K562 (cell line): ENCODE measurements around the gene RNF40. TPM values are rescaled to one million over a fixed set of nuclear protein-coding genes. Genes with fewer than 3 reads are reported as not detected.

Source experiments
- BACH1 ChIP-seq: fragments of 200-800 bp; sonication (Bioruptor generic); IDR thresholded peaks from 2 replicates; pipeline ENCODE4 v1.6.1; 2016; ENCODE audit warnings: missing genetic modification characterization, missing compliant biosample characterization
- BCLAF1 ChIP-seq, 2 experiments: fragments of 450-650 bp in 1 of 2; IDR thresholded peaks; 2 replicates each; pipeline ENCODE4 v1.6.1; 2011 to 2017; ENCODE audit warnings: low read depth in 2 of 2, antibody characterized with exemption in 1 of 2, borderline replicate concordance in 1 of 2, low read length in 1 of 2, mild to moderate bottlenecking in 1 of 2, mixed read lengths in 1 of 2; ENCODE audit not compliant: control insufficient read depth in 1 of 2
- C11orf30 ChIP-seq: fragments of 450-650 bp; IDR thresholded peaks from 2 replicates; pipeline ENCODE4 v1.6.1; 2016; ENCODE audit warnings: low read depth, mild to moderate bottlenecking
- ELF2 ChIP-seq: fragments of 250-450 bp; sonication (Bioruptor Pico); IDR thresholded peaks from 2 replicates; pipeline ENCODE4 v1.5.0; 2021; ENCODE audit warnings: mild to moderate bottlenecking
- ID3 ChIP-seq, 2 experiments: fragments of 250-450 bp in 1 of 2; fragments of 450-650 bp in 1 of 2; sonication (Bioruptor Pico) in 1 of 2; IDR thresholded peaks; 2 replicates each; pipeline versions ENCODE4 v1.6.1 to v1.8.0; 2016 to 2021; ENCODE audit warnings: mild to moderate bottlenecking in 2 of 2, moderate library complexity in 2 of 2, missing compliant biosample characterization in 1 of 2, missing genetic modification characterization in 1 of 2
- KLF16 ChIP-seq: IDR thresholded peaks from 2 replicates; pipeline ENCODE4 v1.6.1; 2016; ENCODE audit warnings: antibody characterized with exemption
- MCM7 ChIP-seq, 2 experiments: fragments of 450-650 bp; IDR thresholded peaks; 2 replicates each; pipeline ENCODE4 v1.6.1; 2016 to 2018
- MTF1 ChIP-seq: fragments of 250-450 bp; sonication (Bioruptor Pico); IDR thresholded peaks from 2 replicates; pipeline ENCODE4 v1.9.0; 2021; ENCODE audit warnings: moderate library complexity, mild to moderate bottlenecking, inconsistent platforms, borderline replicate concordance
- NCOA4 ChIP-seq: fragments of 450-650 bp; IDR thresholded peaks from 2 replicates; pipeline ENCODE4 v1.6.1; 2018; ENCODE audit warnings: mild to moderate bottlenecking; ENCODE audit not compliant: partially characterized antibody
- NFIC ChIP-seq: fragments of 450-650 bp; IDR thresholded peaks from 2 replicates; pipeline ENCODE4 v1.6.1; 2017; ENCODE audit warnings: mild to moderate bottlenecking, inconsistent platforms
- PCBP2 ChIP-seq: fragments of 200-400 bp; formaldehyde crosslinking; IDR thresholded peaks from 2 replicates; pipeline ENCODE4 v1.6.1; 2018; ENCODE audit warnings: low read length, low read depth, mild to moderate bottlenecking, moderate library complexity; ENCODE audit not compliant: poor library complexity, severe bottlenecking
- RREB1 ChIP-seq: fragments of 250-450 bp; sonication (Bioruptor Pico); IDR thresholded peaks from 2 replicates; pipeline ENCODE4 v1.4.0; 2020
- ZNF143 ChIP-seq: sonication (generic); formaldehyde crosslinking; IDR thresholded peaks from 2 replicates; pipeline ENCODE4 v1.9.0; 2022; ENCODE audit warnings: mild to moderate bottlenecking, missing genetic modification reagents
- ZNF165 ChIP-seq: fragments of 250-450 bp; sonication (Bioruptor Pico); IDR thresholded peaks from 2 replicates; pipeline ENCODE4 v1.4.0; 2020; ENCODE audit warnings: borderline replicate concordance
- ZNF217 ChIP-seq: sonication (generic); formaldehyde crosslinking; IDR thresholded peaks from 2 replicates; pipeline ENCODE4 v1.8.0; 2022; ENCODE audit warnings: mild to moderate bottlenecking, missing genetic modification reagents
- ZNF589 ChIP-seq: fragments of 200-800 bp; sonication (Bioruptor generic); IDR thresholded peaks from 2 replicates; pipeline ENCODE4 v1.6.1; 2016; ENCODE audit warnings: low read depth, missing genetic modification characterization, missing compliant biosample characterization
- ZNF76 ChIP-seq: fragments of 250-450 bp; sonication (Bioruptor Pico); IDR thresholded peaks from 2 replicates; pipeline ENCODE4 v1.4.0; 2020; ENCODE audit warnings: mild to moderate bottlenecking, moderate library complexity, borderline replicate concordance
- polyA plus RNA-seq, 8 experiments: library from polyadenylated mRNA; depleted of rRNA in 4 of 8; stranded (reverse) in 5 of 8; unstranded in 3 of 8; fragments of >200 nt; fragmentation: Nextera tagmentation in 2 of 8; fragmentation: Illumina TruSeq in 1 of 8; extraction: Ambion mirVana in 2 of 8; extraction: Trizol in 1 of 8; gene quantifications; 2 replicates each; pipeline versions ENCODE4 v1.2.1 to v1.2.3, GENCODE V29; 2011 to 2014; ENCODE audit warnings: inconsistent platforms in 1 of 8, missing spikeins in 1 of 8
- total RNA-seq, 7 experiments: library from RNA; depleted of rRNA in 6 of 7; stranded (reverse); fragments of >200 nt in 6 of 7; fragmentation: Illumina TruSeq in 2 of 7; extraction: Trizol in 2 of 7; gene quantifications; 2 replicates each; pipeline versions ENCODE4 v1.2.1 to v1.2.3, GENCODE V29; 2011 to 2021; ENCODE audit warnings: low replicate concordance in 1 of 7

The RNF40 gene
- total and polyA plus RNA-seq, 9 of the 15 experiments (the other 6 are each of a cell fraction or from before 2014, with no cell fraction given), result 6.2 to 129 (median 81.5) TPM

GRCh38 chr16:30775392-30776188 is 13.5 kb downstream of the RNF40 start (continued):
- TF ChIP-seq BCLAF1 (IDR thresholded peaks at IDR 0.05; ENCODE audit: borderline replicate concordance in 1 of 2, control insufficient read depth in 1 of 2, low read depth in 2 of 2, low read length in 1 of 2), result peak in 1 of 2 experiments; percentile 84; a peak in 1 of 4 replicates
- TF ChIP-seq ZNF76 (CRISPR knock-in tag), result 0 out of 2 replicates have a peak, but pooled peaks have one; percentile 50
- peak; percentile 9 for TF ChIP-seq ELF2 (CRISPR knock-in tag)
- 0 out of 2 replicates have a peak, but pooled peaks have one; percentile 26 for TF ChIP-seq MTF1 (CRISPR knock-in tag)
- TF ChIP-seq NCOA4, result no peak
- peak; percentile 60; the same call in 1 of the 2 replicates for TF ChIP-seq ZNF589
- peak; percentile 95 for TF ChIP-seq ZNF143 (CRISPR knock-in tag)
- no peak for TF ChIP-seq MCM7 (IDR thresholded peaks at IDR 0.05)
- no peak for TF ChIP-seq C11orf30
- no peak for TF ChIP-seq ID3 (CRISPR knock-in tag; IDR thresholded peaks at IDR 0.05)
- TF ChIP-seq ID3 (tag; IDR thresholded peaks at IDR 0.05), result peak; percentile 78
- peak; percentile 97 for TF ChIP-seq KLF16
- TF ChIP-seq PCBP2, result no peak
- peak; percentile 78 for TF ChIP-seq RREB1 (CRISPR knock-in tag)
- no peak for TF ChIP-seq BACH1 (tag)
- TF ChIP-seq ZNF165 (CRISPR knock-in tag), result no peak
- TF ChIP-seq NFIC, result peak; percentile 28; the same call in 1 of the 2 replicates
- TF ChIP-seq ZNF217, result no peak
